Superior temporal gyrus (tissue), 1 donor: ENCODE results near the gene MEMO1.
"Not testable (repeated sequence)": the region's sequence is repeated elsewhere in the genome, so short reads cannot be mapped to it uniquely, and the experiment has no call there.

Experiments
- DNase-seq: peaks from one replicate; pipeline ENCODE4 v3.0.0-alpha.2; 2016; ENCODE audit errors: extremely low spot score

MEMO1 gene

GRCh38 chr2:32010670-32011484, at the start of gene MEMO1:
Gene MEMO1, minus strand, starts transcription at chr2:32011008. Its CDS starts 761 bp downstream, at chr2:32010247.
- peak; percentile 92 for DNase-seq

GRCh38 chr2:32060266-32060665, 49.5 kb upstream of the MEMO1 start:
- no peak for DNase-seq

GRCh38 chr2:32058130-32058529, 47.3 kb upstream of the MEMO1 start:
- no peak for DNase-seq

- not testable (repeated sequence) for DNase-seq
Observed at GRCh38 chr2:32054583-32054982, 43.8 kb upstream of the MEMO1 start.

DNA sequence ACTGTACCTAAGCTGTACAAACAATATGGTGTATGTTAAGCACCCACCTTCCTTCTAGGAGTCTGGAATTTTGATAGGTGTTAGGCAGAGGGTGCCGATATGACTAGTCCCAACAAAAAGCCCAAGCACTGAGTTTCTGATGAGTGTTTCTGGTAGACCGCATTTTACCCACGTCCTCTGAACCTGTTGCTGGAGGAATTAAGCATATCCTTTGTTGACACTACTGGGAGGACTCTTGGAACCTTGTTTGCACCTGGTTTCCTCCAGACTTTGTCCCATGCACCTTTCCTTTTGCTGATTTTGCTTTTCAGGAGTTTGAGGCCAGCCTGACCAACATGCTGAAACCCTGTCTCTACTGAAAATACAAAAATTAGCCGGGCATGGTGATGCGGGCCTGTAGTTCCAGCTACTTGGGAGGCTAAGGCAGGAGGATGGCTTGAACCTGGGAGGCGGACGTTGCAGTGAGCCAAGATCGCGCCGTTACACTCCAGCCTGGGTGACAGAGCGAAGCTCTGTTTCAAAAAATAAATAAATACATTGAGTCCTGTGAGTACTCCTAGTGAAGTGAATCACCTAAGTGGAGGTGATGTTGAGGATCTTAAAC, 41.1 kb upstream of the MEMO1 start:
- DNase-seq: no peak

GRCh38 chr2:32043561-32043960, 32.8 kb upstream of the MEMO1 start:
- DNase-seq: no peak

GRCh38 chr2:32039447-32040219, 28.8 kb upstream of the MEMO1 start, which contains the start of gene DPY30:
Gene DPY30, minus strand, starts transcription at chr2:32039805. Its CDS starts 349 bp downstream, at chr2:32039456.
- peak; percentile 96 for DNase-seq

- not testable (repeated sequence) for DNase-seq
Observed at GRCh38 chr2:32034198-32034887, 23.5 kb upstream of the MEMO1 start.

DNA sequence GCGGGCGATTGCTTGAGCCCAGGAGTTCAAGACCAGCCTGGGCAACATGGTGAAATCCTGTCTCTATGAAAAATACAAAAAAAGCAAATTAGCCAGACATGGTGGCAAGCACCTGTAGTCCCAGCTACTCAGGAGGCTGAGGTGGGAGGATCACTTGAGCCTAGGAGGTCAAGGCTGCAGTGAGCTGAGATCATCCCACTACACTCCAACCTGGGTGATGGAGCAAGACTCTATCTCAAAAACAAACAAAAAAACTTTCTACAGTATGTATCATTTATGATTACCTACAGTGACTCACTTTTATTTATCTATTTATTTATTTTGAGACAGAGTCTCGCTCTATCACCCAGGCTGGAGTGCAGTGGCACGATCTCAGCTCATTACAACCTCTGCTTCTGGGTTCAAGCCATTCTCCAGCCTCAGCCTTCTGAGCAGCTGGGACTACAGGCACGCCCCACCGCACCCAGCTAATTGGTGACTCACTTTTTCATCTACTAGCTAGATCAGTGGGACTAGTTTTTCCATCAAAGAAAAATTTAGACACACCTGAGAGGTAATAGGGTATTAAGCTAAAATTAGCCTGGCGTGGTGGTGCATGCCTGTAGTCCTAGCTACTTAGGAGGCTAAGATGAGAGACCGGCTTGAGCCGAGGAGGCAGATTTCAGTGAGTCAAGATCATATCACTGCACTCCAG, 8.1 kb upstream of the MEMO1 start:
- DNase-seq: not testable (repeated sequence)

GRCh38 chr2:32012872-32013271, 2.1 kb upstream of the MEMO1 start:
- DNase-seq: peak; percentile 26

- DNase-seq: no peak
Observed at GRCh38 chr2:32011485-32011960, 715 bp upstream of the MEMO1 start.

- not testable (repeated sequence) for DNase-seq
Observed at GRCh38 chr2:32010280-32010669, 533 bp downstream of the MEMO1 start.

- DNase-seq: no peak
Observed at GRCh38 chr2:32009516-32010256, 1.1 kb downstream of the MEMO1 start.

- DNase-seq: peak; percentile 51
Observed at GRCh38 chr2:32008805-32009515, 1.8 kb downstream of the MEMO1 start.

DNA sequence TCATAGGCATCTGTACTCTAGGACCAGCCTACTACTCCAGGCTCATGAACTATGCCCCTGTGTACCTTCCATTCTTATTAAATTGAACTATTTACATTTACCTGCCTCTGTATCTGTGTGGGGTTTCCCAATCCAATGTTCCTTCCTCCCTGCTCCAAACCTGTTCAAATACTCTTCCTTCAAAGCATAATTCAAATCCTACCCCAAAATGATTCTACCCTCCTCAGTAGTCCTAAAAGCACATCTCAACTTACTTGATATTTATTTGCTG, 3.8 kb downstream of the MEMO1 start:
- no peak for DNase-seq

DNA sequence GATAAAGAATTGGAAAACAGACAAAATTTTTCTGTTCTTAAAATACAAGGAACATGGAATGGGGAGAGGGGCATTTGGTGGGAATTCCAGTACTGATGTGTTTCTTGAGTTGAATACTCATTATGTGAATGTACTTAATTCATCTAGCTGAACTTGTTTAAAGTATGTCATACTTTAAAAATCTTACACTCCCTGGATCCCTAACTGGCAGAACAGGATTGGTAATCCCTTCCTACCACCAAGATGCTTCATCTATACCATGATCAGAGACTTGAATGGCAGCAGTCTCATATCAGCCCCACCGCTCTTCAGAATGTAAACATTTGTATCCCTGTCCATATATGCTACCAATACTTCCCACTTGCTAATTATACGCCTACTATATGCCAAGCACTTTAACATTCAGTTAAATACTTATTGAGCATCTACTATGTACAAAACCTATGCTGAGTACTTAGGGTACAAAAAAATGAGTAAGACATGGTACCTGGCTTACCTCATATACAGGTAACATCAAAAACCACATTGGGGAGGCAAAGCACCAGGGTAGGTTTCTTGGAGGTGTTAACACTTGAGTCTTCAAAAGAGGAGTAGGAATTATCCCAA, 5.3 kb downstream of the MEMO1 start:
- no peak for DNase-seq

- DNase-seq: no peak
Observed at GRCh38 chr2:32003791-32004190, 7.0 kb downstream of the MEMO1 start.

- DNase-seq: no peak
Observed at GRCh38 chr2:32002406-32002805, 8.4 kb downstream of the MEMO1 start.

DNA sequence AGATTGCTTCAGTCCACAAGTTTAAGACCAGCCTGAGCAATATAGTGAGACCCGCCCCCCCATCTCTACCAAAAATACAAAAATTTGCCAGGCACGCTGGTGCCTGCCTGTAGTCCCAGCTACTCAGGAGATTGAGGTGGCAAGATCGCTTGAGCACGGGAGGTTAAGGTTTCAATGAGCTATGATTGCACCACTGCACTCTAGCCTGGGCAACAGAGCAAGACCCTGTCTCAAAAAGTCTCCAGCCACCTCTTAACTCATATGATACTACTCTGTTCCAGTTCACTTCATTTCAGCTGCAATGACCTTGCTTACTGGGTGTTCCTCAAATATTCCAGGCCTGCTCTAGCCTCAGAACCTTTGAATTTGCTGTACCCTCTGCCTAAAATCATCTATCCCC, 11.4 kb downstream of the MEMO1 start:
- DNase-seq: no peak
